H1 (cell line): ENCODE results near the gene ZWILCH.
"Not testable (repeated sequence)": the region's sequence is repeated elsewhere in the genome, so short reads cannot be mapped to it uniquely, and the experiment has no call there.

Experiments
- BRCA1 ChIP-seq: IDR thresholded peaks from 2 replicates; pipeline ENCODE4 v1.6.1; 2012; ENCODE audit warnings: low read depth, low read length, improper control_type of control experiment
- CTCF ChIP-seq, 3 experiments: IDR thresholded peaks; 1 replicate in 2 of 3; 2 replicates in 1 of 3; pipeline versions ENCODE4 v1.5.1 to v1.6.1; 2011; ENCODE audit warnings: low read length in 3 of 3, mild to moderate bottlenecking in 3 of 3, inconsistent platforms in 2 of 3, low read depth in 1 of 3, moderate library complexity in 1 of 3; ENCODE audit not compliant: insufficient read depth in 1 of 3; ENCODE audit errors: control extremely low read depth in 1 of 3
- EZH2 ChIP-seq: fragments of 200-600 bp; sonication (generic); IDR thresholded peaks from 2 replicates; pipeline ENCODE4 v1.7.1; 2012; ENCODE audit warnings: low read depth, mild to moderate bottlenecking, moderate library complexity, low read length, inconsistent platforms; ENCODE audit not compliant: severe bottlenecking
- POLR2A ChIP-seq, 2 experiments: IDR thresholded peaks; 1 replicate in 1 of 2; 2 replicates in 1 of 2; pipeline ENCODE4 v1.6.1; 2011; ENCODE audit warnings: low read depth in 2 of 2, low read length in 2 of 2, mild to moderate bottlenecking in 2 of 2; ENCODE audit errors: control extremely low read depth in 1 of 2
- POLR2AphosphoS5 ChIP-seq: IDR thresholded peaks from 2 replicates; pipeline ENCODE4 v1.6.1; 2011; ENCODE audit warnings: low read depth, low read length
- TAF1 ChIP-seq: IDR thresholded peaks from 2 replicates; pipeline ENCODE4 v1.6.1; 2011; ENCODE audit warnings: mild to moderate bottlenecking, low read depth, low read length
- ZNF274 ChIP-seq: IDR thresholded peaks from 2 replicates; pipeline ENCODE4 v1.7.0; 2012; ENCODE audit warnings: low read length, borderline replicate concordance; ENCODE audit errors: extremely low read depth

- not testable (repeated sequence) for TF ChIP-seq TAF1; BRCA1; CTCF (IDR thresholded peaks at IDR 0.05; ENCODE audit: control extremely low read depth in 1 of 3, insufficient read depth in 1 of 3, low read depth in 1 of 3, low read length in 3 of 3); POLR2A (IDR thresholded peaks at IDR 0.05; ENCODE audit: control extremely low read depth in 1 of 2, low read depth in 2 of 2, low read length in 2 of 2); EZH2; POLR2AphosphoS5; ZNF274
Measured at GRCh38 chr15:66467162-66468040, 37.7 kb upstream of the ZWILCH start.
